OCI-LY3 (cell line): ENCODE results near the gene ENC1.

Source experiments
- EZH2phosphoT487 ChIP-seq: fragments of 200-600 bp; shearing (Covaris generic); IDR thresholded peaks from 2 replicates; pipeline ENCODE4 v1.6.1; 2018; ENCODE audit warnings: antibody characterized with exemption, mixed run types, low read depth
- TF ChIP-seq, protein P1 (sequence below): fragments of 200-600, 300-600 bp; sonication (generic); IDR thresholded peaks from 2 replicates; pipeline ENCODE4 v1.5.1; 2014; ENCODE audit warnings: antibody characterized with exemption, low read length, low read depth

DNA sequence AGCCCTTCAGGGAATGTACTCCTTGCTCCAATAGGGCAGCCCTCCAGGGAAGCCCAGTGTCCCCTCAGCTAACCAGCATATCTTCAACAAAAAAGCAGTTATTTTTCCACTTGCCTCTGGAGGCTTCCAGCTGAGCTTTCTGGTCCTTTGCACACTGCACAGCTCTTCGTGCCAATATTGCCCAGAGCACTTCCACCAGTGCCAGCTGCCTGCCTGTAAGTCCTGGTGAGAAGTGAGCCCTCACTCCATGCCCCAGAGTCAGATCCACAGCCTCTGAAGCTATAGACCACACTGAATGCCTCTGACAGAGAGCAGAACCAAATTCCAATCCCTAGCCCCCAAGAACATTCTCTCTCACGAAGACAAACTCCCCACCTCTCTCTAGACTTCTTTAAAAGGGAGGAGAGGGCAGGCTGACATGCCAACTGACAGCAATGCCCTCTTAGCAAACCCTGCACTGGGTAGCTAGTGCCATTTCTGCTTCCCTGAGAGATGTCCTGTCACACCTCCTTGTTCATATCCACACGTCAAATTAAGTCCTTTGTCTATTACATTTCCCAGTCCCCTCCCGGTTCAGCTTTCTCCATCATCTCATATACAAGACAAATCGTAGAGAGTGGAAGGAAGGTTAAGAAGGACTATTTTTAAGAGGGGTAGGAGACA is 31.8 kb upstream of the ENC1 start:
- TF ChIP-seq, protein P1, sequence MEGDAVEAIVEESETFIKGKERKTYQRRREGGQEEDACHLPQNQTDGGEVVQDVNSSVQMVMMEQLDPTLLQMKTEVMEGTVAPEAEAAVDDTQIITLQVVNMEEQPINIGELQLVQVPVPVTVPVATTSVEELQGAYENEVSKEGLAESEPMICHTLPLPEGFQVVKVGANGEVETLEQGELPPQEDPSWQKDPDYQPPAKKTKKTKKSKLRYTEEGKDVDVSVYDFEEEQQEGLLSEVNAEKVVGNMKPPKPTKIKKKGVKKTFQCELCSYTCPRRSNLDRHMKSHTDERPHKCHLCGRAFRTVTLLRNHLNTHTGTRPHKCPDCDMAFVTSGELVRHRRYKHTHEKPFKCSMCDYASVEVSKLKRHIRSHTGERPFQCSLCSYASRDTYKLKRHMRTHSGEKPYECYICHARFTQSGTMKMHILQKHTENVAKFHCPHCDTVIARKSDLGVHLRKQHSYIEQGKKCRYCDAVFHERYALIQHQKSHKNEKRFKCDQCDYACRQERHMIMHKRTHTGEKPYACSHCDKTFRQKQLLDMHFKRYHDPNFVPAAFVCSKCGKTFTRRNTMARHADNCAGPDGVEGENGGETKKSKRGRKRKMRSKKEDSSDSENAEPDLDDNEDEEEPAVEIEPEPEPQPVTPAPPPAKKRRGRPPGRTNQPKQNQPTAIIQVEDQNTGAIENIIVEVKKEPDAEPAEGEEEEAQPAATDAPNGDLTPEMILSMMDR = no peak
- no peak for TF ChIP-seq EZH2phosphoT487
